AG10803 (cell line): ENCODE measurements around the gene PIK3CD.

ENCODE experiments used
- DNase-seq: peaks from one replicate; pipeline ENCODE4 v3.0.0; 2010; ENCODE audit warnings: low read depth
- H3K4me3 ChIP-seq: 2 replicates; pipeline ENCODE4 v1.5.1; 2011; ENCODE audit warnings: mild to moderate bottlenecking, low read length, control low read depth
- CTCF ChIP-seq: conservative IDR thresholded peaks from 2 replicates; pipeline ENCODE4 v1.5.1; 2011; ENCODE audit warnings: mild to moderate bottlenecking, low read length, control low read depth, inconsistent platforms

PIK3CD gene

GRCh38 chr1:9605946-9606455 is 45.5 kb upstream of the PIK3CD start:
- TF ChIP-seq CTCF = no peak
- no peak for DNase-seq
- no peak overlapping the region for H3K4me3 ChIP-seq

- no peak for DNase-seq
- H3K4me3 ChIP-seq = no peak overlapping the region
- no peak for TF ChIP-seq CTCF
These were observed 45.1 kb upstream of the PIK3CD start for GRCh38 chr1:9606458-9606857.

DNA sequence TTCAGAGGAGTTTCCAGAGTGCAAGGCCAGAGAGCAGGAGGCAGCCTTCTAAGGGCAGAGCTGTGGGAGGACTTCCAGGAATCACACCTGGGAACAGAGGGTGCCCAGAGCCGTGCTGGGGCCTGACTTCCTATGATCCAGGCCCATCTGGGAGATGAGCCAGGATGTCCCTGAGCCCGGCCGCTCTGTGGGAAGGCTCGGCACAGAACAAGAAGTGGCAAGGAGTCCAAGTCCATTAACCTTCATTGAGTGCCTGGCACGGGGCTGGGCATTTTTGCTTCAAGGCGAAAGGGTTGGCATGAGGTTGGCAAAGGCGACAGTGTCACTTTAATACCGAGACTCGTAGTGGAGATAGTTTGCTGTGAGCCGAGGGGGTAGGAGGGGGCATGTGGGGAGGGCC is 44.6 kb upstream of the PIK3CD start:
- DNase-seq = no peak
- no peak for TF ChIP-seq CTCF
- no peak overlapping the region for H3K4me3 ChIP-seq

DNA sequence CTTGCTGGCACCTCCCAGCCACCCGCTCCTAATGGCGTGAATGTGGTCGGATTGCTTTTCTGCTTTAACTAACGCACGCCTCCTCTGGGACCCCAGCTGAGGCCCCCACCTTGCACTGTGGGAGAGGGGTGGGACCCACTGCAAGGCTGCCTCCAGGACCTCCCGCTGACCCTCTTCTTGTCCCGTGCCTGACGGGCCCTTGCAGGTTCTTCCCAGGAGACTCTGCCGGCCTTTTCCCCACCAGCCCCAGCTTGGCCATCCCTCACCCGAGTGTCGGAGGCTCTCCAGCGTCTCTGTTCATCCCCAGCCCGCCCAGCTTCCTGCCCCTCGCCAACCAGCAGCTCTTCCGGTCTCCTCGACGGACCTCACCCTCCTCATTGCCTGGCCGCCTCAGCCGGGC is 44.2 kb upstream of the PIK3CD start:
- H3K4me3 ChIP-seq = no peak overlapping the region
- no peak for TF ChIP-seq CTCF
- DNase-seq = no peak

GRCh38 chr1:9609998-9610397 is 41.5 kb upstream of the PIK3CD start:
- DNase-seq = no peak
- H3K4me3 ChIP-seq = no peak overlapping the region
- TF ChIP-seq CTCF = no peak

- no peak for TF ChIP-seq CTCF
- no peak for DNase-seq
- H3K4me3 ChIP-seq = no peak overlapping the region
These were observed 41.0 kb upstream of the PIK3CD start for GRCh38 chr1:9610548-9610947.

GRCh38 chr1:9611716-9612115 is 39.8 kb upstream of the PIK3CD start:
- no peak for TF ChIP-seq CTCF
- DNase-seq = no peak
- no peak overlapping the region for H3K4me3 ChIP-seq
